Vagina (tissue), 2 donors: Measurements from ENCODE around the gene VIL1.

Experiments
- POLR2A ChIP-seq, 2 donors: fragments of 450-650 bp; IDR thresholded peaks; one replicate each; pipeline ENCODE4 v1.6.1; 2017; ENCODE audit warnings: antibody characterized with exemption in 2 of 2, mild to moderate bottlenecking in 2 of 2, moderate library complexity in 2 of 2
- POLR2AphosphoS5 ChIP-seq, 2 donors: sonication (generic); formaldehyde crosslinking; IDR thresholded peaks; one replicate each; pipeline ENCODE4 v1.9.0; 2017; ENCODE audit warnings: antibody characterized with exemption in 2 of 2, mild to moderate bottlenecking in 2 of 2, low read depth in 1 of 2; ENCODE audit not compliant: insufficient read depth in 1 of 2
- TF ChIP-seq, protein P1 (sequence below), 3 experiments: fragments of 450-650 bp in 2 of 3; fragments of 200-600 bp in 1 of 3; sonication (generic) in 1 of 3; IDR thresholded peaks; one replicate each; pipeline ENCODE4 v1.5.1; 2017 to 2019; ENCODE audit warnings: antibody characterized with exemption in 3 of 3, mild to moderate bottlenecking in 2 of 3, moderate library complexity in 2 of 3

DNA sequence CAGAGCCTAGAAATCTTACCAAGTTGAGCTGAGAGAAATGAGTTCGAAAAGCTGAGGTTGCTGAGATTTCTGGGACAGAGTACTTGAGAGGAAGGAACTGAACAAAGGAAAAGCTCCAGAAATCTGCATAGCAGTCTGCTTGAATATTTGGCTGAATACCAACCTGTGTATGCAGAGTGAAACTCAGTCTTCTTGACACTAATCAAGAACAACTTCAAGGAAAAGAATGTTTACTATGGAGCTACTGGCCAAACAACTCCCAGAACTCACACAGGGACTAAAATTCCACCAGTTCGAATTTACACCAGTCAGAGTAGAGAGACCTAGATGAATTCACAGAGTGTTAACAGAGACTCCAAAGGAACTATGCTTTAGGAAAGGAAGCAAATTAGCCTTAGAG is 82.7 kb downstream of the VIL1 start:
- no peak for TF ChIP-seq POLR2A (IDR thresholded peaks at IDR 0.05)
- TF ChIP-seq, protein P1, sequence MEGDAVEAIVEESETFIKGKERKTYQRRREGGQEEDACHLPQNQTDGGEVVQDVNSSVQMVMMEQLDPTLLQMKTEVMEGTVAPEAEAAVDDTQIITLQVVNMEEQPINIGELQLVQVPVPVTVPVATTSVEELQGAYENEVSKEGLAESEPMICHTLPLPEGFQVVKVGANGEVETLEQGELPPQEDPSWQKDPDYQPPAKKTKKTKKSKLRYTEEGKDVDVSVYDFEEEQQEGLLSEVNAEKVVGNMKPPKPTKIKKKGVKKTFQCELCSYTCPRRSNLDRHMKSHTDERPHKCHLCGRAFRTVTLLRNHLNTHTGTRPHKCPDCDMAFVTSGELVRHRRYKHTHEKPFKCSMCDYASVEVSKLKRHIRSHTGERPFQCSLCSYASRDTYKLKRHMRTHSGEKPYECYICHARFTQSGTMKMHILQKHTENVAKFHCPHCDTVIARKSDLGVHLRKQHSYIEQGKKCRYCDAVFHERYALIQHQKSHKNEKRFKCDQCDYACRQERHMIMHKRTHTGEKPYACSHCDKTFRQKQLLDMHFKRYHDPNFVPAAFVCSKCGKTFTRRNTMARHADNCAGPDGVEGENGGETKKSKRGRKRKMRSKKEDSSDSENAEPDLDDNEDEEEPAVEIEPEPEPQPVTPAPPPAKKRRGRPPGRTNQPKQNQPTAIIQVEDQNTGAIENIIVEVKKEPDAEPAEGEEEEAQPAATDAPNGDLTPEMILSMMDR (IDR thresholded peaks at IDR 0.05), result no peak
- TF ChIP-seq POLR2AphosphoS5 (IDR thresholded peaks at IDR 0.05; ENCODE audit: insufficient read depth in 1 of 2, low read depth in 1 of 2), result no peak
